Myocyte (in vitro differentiated cells): ENCODE data around the gene APP. TPM values are rescaled to one million over a fixed set of nuclear protein-coding genes. Genes with fewer than 3 reads are reported as not detected.

Source experiments
- DNase-seq: peaks from one replicate; pipeline ENCODE4 v3.0.0-alpha.2; 2012; ENCODE audit warnings: low read depth
- total RNA-seq: library from RNA; depleted of rRNA; stranded (reverse); fragments of >200 nt; gene quantifications from 2 replicates; pipeline ENCODE4 v1.2.3, GENCODE V29; 2014

Gene APP
- total RNA-seq, 1 donor from 2014 or later = 576 TPM

DNA sequence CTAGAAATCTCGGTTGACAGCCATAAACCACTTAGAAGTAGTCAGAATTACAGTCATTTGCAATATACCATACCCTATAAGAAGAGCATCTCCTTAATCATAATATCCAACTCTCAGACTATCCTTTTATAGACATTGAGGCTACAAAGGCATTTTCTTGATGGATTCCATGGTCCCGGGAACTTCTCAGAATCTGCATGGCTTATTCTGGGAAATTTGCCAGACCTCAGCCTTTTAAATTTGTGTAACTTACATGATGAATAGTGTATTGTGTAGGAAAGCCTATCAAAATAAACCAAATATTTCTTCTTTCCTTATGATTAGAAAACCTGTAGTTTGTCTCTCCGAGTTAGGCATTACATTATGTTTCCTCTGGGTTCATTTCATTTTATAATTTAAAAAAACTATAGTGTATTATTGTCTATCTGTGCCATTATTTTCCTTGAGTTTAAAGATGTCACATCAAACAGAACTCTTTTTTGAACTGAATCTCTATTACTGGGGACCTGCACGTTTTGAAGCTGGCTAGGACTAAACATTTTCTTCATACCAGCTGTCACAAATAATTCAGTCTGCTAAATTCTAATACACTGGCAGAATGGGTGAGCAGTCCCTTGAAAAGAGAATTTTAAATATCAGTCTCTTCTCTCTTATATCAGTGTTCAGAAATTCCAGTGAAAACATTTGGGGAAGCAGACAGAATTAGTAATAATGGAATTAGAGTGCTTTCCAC, 332.9 kb downstream of the APP start:
- DNase-seq = peak; percentile 66

DNA sequence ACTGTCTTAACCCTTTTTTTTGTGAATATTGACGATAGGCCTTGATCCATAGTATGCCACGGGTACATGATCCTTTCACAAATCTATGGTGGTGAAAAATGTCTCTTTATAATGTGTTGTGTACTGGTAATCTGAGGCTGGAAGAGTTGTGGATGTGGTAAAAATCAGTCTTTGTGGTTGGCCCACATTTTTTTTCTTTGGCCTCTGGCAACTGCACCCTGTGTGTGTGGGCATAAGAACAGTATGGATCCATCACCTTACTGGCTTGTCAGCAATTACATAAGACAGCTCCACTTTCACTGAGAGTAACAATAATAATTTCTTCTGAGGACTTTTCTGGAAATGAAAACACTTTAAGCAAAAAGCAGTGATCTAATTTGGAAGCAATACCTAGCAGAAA, 334.2 kb downstream of the APP start:
- peak; percentile 30 for DNase-seq

DNA sequence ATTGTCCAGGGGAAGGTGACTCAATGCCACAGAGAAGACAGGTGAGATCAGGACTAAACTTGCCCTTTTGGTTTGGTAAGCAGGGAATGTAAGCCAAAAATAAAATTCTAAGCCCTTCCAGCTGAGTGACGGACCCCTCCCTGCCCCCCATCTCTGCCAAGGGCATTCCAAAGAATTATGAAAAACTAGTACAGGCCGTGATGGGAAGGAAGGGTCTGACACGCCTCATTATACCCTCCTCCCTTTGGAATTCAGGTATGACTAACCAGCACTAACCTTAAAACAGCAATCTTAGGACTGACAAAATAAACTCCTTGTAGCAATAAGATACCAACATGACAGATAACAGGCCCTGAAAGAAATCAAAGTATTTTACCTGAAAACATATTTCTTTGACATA, 336.2 kb downstream of the APP start:
- DNase-seq = no peak

GRCh38 chr21:25831300-25831960, 339.1 kb downstream of the APP start:
- DNase-seq = no peak
